HG02938 (cell line): Measurements from ENCODE around the gene ASXL1.

Experiments used
- ATAC-seq: cut with Tn5 transposase; IDR thresholded peaks from one replicate; pipeline ENCODE4 v1.9.1; 2021; ENCODE audit warnings: mild to moderate bottlenecking, moderate library complexity; ENCODE audit not compliant: unreplicated experiment

The ASXL1 gene

DNA sequence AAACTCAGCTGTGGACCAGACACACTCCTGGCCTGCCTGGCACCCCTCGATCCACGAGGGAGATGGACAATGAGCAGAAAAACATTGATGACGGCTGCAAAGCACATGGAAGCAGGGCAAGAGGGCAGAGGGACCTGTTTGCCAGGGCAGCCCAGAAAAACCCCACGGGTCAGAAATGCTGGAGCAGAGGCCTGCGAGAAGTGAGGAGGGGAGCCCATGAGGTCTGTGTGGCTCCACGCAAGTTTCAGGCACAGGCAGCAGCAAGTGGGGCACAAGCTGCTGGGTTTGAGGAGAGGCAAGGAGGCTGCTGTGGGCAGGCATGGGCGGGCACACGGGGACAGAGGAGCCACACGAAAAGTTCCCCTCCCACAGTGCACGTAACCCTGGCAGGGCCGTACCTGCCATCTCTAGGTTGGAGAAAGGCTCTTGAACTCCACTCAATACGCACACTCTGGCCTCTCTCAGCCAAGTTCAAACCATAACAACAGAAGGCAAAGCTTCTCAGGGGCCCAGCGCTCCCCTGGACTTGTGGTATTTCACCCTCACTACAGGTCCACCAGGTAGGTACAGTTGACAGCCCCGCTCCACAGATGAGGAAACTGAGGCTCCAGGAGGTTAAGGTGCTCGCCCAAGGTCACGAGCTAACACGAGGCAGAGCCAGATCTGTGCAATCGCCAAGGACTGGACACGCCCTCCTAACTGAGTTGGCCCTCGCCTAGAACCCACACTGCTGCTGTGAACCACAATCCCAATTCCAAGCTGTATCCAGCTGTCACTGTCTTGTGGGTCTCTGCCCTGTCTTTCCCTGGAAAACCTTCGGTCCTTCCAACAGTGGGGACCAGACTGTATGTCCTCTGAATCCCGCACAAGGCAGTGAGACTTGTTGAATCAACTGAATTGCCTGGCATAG lies 118.8 kb downstream of the ASXL1 start:
- no peak for ATAC-seq

DNA sequence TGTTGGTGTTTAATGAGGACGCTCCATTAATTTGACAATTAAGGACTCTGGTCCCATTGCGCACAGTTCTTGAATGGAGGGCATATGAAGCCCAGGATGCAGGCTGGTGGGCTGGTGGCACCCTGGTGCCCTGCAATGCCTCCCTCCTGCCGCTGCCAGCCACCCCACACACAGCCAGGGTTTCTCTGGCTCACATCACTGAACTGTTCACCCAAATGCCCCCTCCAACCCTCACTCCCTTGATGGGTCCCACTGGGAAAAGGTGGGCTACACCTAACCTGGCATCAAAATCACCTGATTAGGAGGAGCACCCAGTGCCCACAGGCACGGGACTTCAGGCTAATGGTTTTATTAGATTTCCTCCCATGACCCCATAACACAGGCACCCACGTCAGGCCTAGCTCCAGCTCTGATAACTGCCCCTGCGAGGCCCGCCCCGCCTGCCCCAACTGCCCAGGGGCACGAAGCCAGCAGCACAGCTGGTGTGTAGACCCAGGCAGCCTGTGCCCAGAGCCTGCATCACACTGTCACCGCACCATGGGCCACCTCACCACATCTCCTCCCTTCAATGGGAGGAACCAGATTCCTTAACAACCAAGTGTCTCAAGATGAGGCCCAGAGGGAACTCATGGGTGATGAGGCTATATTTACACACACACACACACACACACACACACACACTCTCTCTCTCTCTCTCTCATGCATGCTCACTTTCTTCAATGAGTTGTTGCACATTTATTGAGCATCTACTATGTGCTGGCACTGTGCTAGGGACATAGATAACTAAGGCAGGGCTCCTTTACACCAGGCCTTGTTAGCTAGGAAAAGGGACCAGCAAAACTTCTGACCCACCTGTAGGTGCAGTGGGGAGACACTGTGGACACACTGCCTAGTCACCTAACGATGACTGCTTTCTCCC lies 119.7 kb downstream of the ASXL1 start:
- no peak for ATAC-seq

DNA sequence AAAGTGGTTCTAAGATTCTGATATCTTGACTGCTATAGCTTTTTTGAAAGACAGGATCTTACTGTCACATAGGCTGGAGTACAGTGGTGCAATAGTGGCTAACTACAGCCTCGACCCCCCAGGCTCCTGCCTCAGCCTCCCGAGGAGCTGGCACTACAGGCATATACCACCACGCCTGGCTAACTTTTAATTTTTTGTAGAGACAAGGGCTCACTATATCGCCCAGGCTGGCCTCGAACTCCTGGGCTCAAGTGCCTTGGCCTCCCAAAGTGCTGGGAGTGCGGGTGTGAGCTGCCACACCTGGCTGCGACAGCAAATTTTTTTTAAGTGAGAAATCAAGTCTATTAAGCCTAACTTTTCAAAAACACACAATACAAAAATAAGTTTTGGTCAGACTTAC lies 120.4 kb downstream of the ASXL1 start:
- ATAC-seq, result no peak

DNA sequence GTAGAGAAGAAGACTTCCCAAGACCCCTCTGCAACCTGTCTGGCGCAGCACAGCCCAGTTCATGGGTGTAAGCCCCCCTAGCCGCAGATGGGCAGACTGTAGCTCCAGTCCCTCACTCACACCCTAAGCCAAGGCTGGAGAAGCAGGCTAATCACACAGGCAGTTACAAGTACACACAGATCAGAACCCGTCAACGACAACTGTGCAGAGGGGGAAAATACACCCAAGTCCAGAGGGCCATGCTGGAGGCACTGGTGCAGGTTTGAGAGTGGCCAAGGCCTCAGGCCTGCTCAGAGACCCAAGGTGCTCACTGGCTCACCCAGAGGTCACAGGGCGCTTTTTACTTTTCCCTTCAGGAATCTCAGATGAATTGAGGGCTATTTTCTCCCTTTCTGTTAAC lies 120.9 kb downstream of the ASXL1 start:
- no peak for ATAC-seq

DNA sequence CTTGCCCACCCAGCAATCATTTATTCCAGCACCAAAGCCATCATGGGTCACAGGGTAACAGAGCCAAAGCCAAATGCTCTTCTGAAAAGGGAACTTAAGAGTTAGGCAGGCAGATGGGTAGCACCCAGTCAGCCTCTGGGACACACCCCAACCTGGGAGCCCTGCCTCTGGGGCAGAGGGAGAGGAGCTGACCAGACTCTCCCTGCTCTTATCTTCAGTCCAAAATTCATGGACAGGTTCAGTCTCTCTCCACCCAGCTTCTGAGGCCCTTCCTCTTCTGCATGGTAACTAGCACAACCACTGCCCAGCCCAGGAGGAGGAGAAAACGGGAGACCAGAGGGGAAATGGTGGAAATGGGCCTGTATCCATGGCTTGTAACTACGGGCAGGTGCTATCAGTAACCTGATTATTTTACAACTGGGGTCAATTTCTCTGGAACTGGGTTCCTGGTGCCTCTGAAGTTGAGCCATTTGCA lies 121.6 kb downstream of the ASXL1 start:
- ATAC-seq, result no peak

DNA sequence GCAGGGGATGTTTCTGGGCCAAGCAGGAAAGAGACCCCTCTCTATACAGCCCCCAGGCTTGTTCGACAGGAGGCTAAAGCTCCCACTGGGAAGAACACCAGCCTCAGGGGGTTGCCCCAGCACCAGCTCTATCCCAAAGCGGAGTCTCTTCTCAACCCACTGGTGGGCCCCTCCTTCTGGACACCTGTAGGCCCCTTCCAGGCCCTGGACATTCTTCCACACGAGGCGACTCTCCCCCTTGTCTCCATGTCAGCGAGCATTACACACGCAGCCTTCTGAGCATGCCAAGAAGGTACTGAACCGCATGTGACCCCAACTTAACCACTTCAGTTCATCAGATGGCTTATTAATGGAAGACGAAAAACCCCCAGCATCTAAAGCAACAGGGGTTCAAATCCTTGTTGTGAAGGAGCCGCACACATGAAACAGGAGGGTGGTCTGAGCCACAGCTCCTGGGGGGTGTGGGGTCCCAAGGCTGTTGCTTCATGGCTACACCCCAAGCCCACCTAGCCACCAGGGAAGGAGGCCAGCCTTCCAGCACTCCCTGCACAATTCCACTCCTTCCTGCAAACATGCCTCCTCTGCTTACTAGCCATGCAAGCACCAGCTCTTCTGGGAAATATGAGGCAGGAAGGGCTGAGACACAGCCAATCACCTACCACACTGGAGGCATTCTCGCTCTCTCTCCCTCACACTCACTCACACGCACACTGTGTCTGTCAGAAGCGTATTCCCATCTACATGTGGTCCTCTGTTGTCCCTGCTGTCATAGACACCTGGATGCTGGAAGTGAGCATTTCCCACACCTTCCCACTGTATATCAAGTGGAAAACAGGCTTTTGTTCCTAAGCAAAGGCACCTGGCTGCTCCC lies 122.5 kb downstream of the ASXL1 start:
- no peak for ATAC-seq

DNA sequence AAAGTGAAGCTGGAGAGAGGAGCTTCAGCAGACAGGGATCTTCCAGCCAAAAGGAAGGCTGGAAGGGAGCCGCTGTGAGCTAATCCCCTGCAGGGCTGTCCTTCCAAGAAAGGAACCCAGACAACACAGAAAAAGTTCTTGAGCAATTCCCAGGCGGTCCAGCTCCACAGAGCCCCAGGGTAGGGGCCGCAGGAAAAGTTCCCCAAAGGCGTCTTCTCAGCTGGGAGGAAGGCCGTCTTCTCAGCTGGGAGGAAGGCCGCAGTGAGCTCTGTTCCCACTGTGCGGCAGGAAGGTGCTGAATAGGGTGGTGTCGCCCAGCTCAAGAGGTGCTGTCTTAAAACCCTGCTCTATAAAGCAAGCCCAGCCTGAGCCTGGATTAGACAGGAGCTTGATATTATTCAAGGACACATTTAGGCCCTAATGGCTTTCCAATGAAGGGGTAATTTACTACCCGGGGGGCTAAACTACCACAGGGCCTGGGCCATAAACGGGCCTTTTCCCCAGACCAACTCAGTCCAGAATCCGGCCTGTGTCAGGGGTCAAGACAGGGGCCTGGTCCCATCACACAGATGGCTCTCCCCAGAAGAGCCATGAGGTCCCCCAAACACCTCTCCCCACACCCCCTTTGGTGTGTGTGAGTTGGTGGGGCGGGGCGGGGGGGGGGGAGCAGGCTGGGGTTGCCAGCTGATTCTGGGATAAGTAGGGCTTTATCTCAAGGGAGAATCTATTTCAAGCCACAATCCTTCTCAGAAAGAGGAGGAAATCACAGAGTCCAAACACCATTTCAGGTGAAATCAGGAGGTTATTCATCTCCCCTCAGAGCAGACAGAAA lies 123.4 kb downstream of the ASXL1 start:
- no peak for ATAC-seq

DNA sequence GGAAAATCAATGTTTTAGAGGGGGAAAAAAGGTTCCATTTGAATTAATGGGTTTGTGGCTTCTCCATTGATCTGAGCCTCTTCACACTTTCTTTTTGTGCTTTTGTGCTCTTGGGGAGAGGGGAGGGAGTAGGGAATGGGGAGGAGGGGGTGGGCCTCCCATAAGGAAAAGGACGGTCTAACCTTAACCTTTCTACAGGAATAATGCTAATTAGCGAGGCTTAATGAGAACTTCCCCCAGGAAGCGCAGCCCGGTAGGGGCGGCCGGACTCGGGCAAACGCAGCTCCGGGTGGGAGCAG lies 124.0 kb downstream of the ASXL1 start:
- no peak for ATAC-seq

DNA sequence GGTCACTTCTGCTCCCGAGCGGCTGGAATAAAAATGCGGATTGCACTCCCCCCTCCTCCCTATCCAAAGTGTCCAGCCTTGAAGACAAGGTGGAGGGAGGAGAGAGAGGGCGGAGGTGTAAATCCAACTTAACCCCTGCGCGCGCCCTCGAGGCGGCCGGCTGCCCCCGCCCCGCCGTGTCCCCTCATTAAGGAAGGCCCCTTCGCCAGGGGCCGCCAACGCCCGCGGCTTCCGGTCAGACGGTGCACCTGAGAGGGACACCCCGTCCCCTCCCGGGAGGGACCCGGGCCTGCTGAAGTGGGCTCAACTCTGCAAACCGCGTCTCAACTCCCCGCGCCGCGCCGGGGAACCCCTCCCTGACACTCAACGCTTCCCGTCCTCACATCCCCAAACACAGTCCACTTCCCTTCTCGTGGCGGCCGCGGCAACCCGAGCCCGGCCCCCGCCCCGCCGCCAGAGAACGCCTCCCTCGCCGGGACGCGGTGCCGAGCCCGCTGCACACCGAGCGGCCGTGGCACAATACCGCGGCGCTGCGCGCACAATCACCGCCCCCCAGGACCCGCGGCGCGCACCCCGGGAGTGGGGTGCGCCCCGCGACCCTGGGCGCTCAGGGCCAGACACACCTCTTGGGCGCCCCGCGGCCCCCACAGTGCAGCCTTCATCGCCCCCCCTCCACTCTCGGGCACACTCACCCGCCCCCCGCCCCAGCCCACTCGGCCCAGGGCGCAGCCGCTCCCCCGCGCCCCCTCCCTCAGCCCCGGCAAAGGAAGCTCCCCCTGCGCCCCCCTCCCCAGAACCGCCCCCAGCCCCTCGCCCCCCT lies 124.5 kb downstream of the ASXL1 start:
- no peak for ATAC-seq

DNA sequence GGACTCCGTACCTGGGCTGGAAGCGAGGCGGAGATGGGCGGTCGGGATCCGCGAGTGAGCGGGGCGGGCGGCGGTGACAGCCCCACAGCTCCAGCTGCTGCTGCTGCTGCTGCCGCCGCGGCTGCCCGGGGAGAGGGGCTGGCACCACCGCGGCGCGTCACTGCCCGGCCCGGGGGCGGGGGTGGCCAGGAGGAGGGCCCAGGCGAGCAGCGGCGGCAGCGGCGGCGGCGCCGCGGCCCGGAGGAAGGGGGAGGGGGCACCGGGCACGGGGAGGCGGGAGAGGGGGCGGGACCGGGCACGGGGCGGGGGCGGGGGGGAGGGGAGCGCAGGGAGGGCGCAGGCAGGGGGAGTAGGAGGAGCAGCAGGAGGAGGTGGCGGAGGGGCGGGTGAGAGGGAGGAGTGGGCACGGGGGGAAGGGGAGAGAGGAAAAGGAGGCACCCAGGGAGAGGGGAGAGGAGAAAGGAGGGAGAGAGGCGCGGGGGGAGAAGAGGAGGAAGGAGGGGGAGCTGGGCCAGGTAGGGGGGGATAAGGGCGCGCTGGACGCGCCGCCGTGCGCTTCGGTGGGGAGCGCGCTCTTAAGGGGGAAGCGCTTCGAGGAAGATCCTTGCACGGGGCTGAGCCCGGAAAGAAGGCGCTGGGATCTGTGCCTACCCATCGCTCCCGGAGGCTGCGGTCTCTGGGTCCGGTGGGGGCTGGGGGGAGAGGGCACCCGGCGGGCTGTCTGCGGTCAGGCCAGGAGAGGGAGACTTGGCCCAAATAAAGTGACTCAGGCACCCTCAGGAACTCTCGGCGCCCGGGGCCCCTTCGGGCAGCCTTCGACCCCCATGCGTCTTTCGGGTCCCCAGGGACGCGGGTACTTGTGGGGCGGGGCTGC lies 125.5 kb downstream of the ASXL1 start:
- no peak for ATAC-seq

DNA sequence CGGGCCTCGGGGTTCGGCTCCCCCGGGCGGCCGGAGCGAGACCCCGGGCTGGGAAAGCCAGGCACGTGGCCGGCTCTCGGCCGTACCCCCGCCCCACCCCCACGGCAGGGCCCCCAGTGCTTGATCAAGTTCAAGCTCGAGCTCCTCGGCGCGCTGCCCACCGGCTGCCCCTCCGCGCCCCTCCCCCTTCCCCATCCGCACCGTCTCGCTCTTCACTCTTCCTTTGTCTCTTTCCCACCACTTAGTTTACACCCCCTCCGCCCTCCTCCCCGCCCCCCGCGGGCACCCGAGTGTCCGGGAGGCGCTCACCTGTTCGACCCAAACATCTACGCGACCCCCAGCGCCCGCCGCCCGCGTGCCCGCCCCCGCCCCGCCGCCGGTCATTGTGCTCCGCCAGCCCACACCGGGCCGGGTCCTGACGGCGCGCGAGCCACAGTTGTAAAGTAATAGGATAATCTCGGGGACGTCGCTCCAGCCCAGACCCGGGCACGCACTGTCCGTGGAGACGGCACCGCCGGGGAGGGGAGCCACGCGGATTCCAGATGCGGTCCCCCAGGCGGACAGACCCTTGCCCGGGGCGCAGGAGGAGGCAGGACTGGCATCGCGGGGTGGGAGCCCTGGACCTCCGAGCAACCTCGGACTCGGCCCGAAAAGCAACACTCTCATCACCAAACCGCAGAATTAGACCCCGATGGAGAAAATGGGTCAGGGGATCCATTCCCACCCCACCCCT lies 126.3 kb downstream of the ASXL1 start:
- ATAC-seq, result no peak

DNA sequence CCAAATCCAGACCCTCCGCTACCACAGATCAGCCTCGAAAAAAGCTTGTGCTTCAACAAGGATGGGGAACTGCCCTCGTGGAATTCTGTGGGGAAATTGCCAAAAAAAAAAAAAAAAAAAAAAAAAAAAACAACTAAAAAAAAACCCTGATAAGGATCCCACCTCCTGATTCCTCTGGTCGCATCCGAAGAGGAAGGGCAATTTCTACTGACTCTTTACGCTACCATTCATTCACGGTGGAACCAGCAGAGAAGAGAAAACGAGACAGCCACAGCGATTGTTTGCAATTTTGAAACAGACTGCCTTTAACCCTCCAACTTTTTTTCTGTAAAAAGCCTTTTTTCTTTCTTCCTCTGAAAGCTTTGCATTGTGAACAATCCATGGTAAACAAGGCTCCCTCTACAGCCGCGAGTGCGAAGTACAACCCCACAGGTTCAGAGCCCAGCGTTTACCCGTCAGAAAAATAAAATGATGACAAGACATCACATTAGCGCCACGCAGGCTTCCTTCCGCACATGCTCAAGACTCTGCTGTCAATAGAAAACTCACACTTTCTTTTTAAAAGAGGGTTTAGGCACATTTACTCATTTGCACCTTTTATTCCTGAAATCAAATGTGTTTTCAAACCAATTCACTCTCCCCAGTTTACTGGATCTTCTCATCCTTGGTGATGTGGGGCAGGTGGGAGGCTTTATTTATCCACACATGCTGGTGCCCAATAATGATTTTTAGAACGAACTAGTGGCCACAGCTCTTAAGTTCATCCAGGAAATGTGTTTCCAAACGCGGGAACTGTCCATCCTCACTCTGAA lies 127.0 kb downstream of the ASXL1 start:
- ATAC-seq, result peak; percentile 66

DNA sequence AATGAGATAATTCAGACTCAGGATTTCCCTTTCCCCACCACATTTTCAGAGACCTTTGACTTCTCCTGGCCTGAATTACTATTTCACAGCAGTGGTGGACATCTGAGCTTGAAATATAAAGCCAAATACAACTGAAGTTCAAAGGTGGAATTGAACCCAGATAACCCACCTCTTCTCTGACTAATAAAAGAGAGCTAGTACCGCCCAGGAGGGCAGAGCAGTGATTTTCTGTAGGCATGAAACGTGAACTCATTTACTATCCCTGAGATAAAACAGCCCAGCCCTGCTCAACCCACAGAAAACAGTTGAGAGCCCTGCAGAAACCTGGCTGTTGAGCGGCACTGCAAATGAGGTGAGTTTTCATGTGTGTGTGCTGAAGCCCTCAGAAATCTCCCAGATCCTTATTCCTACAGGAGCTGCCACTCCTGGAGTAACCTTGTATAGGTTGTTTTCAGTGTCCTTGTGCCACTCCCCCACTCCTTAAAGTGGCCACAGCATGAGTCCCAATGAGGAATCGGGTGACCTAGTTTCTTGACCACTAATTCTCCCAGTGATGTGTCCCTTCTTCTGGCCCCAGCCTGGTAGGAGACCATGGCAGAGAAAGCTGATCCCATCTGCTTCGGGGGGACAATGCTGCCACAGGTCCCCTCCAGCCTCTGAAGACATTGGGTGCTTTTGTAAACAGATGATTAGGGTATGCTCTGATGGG lies 127.8 kb downstream of the ASXL1 start:
- no peak for ATAC-seq

DNA sequence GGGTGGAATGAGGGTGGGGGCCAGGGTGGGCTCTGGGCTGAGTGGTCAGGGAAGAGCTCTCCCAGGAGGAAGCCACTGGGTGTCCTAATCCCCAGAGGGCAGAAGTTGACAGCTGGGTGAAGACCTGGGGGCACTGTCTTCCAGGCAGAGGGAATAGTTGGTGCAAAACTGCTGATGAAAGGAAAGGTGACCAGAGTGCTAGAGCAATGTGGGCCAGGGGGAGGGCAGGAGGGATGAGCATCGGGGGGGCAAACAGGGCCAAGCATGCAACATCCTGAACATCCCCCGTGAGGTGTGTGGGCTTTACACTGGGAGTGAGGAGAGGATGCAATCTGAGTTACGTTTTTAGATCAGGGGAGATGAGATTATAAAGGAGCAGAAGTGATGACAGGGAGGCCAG lies 129.2 kb downstream of the ASXL1 start:
- no peak for ATAC-seq

DNA sequence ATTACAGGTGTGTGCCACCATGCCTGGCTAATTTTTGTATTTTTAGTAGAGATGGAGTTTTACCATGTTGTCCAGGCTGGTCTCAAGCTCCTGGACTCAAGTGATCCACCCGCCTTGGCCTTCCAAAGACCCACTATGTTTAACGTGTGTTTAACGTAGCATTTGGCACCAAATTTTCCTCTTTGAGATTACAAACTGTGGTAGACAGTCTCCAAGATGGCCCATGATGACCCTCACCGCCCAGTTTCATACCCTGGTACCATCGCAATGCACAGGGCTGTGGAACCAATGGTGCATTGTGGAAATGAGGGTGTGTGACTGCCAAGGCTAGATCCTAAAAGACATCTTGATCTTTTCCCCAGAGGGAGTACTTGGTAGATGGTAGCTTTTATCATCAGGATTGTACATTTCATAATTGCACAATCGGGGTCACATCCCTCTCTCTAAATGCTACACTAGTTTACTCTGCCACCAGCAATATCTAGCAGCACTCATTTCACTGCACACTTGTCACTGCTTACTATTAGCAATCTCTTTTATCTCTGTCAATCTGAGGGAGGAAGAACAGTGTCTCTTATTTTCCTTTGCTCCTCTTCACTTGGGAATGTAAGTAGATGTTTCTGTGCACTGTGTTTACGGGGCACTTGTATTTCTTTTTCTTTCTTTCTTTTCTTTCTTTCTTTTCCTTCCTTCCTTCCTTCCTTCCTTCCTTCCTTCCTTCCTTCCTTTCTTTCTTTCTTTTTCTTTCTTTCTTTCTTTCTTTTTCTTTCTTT lies 130.1 kb downstream of the ASXL1 start:
- ATAC-seq, result no peak
